SK-N-SH treated with all-trans-retinoic acid at 6 μM for 48 hours (cell line): ENCODE data around the gene RABGAP1L.

ENCODE experiments used
- ATAC-seq: fragments of 200-7000 bp; cut with Tn5 transposase; 3 replicates; pipeline ENCODE4 v1.9.1; 2020; ENCODE audit warnings: mild to moderate bottlenecking, moderate library complexity
- ARNTL ChIP-seq: fragments of 450-650 bp; formaldehyde crosslinking; IDR thresholded peaks from 2 replicates; pipeline ENCODE4 v1.5.0; 2020; ENCODE audit warnings: low read depth, mild to moderate bottlenecking, moderate library complexity, borderline replicate concordance
- BACH2 ChIP-seq: fragments of 250-450 bp; sonication (Bioruptor Pico); IDR thresholded peaks from 2 replicates; pipeline ENCODE4 v1.9.0; 2021; ENCODE audit warnings: mild to moderate bottlenecking, borderline replicate concordance
- CREB5 ChIP-seq: fragments of 250-450 bp; sonication (Bioruptor Pico); IDR thresholded peaks from 2 replicates; pipeline ENCODE4 v1.5.1; 2020; ENCODE audit warnings: low read depth, mild to moderate bottlenecking, moderate library complexity
- CSDC2 ChIP-seq: fragments of 250-450 bp; sonication (Bioruptor Pico); IDR thresholded peaks from 2 replicates; pipeline ENCODE4 v1.5.0; 2020; ENCODE audit warnings: mild to moderate bottlenecking, moderate library complexity
- CSRNP3 ChIP-seq: fragments of 250-450 bp; sonication (Bioruptor Pico); IDR thresholded peaks from 2 replicates; pipeline ENCODE4 v1.5.1; 2021; ENCODE audit warnings: mild to moderate bottlenecking, moderate library complexity
- ESRRG ChIP-seq: fragments of 250-450 bp; sonication (Bioruptor Pico); IDR thresholded peaks from 2 replicates; pipeline ENCODE4 v1.6.1; 2021; ENCODE audit warnings: mild to moderate bottlenecking
- GLIS3 ChIP-seq: fragments of 250-450 bp; sonication (Bioruptor Pico); IDR thresholded peaks from 2 replicates; pipeline ENCODE4 v1.5.0; 2020; ENCODE audit warnings: mild to moderate bottlenecking, moderate library complexity
- ISL1 ChIP-seq: fragments of 250-450 bp; sonication (Bioruptor Pico); IDR thresholded peaks from 2 replicates; pipeline ENCODE4 v2.1.2; 2022; ENCODE audit warnings: mild to moderate bottlenecking, moderate library complexity
- OSR1 ChIP-seq: fragments of 250-450 bp; sonication (Bioruptor Pico); IDR thresholded peaks from 2 replicates; pipeline ENCODE4 v1.8.0; 2022; ENCODE audit warnings: moderate library complexity, mild to moderate bottlenecking, inconsistent platforms
- PATZ1 ChIP-seq: fragments of 250-450 bp; sonication (Bioruptor Pico); IDR thresholded peaks from 2 replicates; pipeline ENCODE4 v1.8.0; 2020; ENCODE audit warnings: mild to moderate bottlenecking, moderate library complexity, borderline replicate concordance
- POU6F1 ChIP-seq: fragments of 250-450 bp; sonication (Bioruptor Pico); IDR thresholded peaks from 2 replicates; pipeline ENCODE4 v1.8.0; 2021; ENCODE audit warnings: low read depth, mild to moderate bottlenecking, moderate library complexity, borderline replicate concordance
- PPARA ChIP-seq: fragments of 250-450 bp; sonication (Bioruptor Pico); IDR thresholded peaks from 2 replicates; pipeline ENCODE4 v1.5.0; 2020; ENCODE audit warnings: mild to moderate bottlenecking, borderline replicate concordance
- RARB ChIP-seq: fragments of 250-450 bp; sonication (Bioruptor Pico); IDR thresholded peaks from 2 replicates; pipeline ENCODE4 v1.8.0; 2021; ENCODE audit warnings: mild to moderate bottlenecking, moderate library complexity
- SNAI2 ChIP-seq: fragments of 250-450 bp; sonication (Bioruptor Pico); IDR thresholded peaks from 2 replicates; pipeline ENCODE4 v1.5.0; 2020; ENCODE audit warnings: mild to moderate bottlenecking, moderate library complexity
- TCF4 ChIP-seq: fragments of 250-450 bp; sonication (Bioruptor Pico); IDR thresholded peaks from 2 replicates; pipeline ENCODE4 v1.8.0; 2021; ENCODE audit warnings: mild to moderate bottlenecking, moderate library complexity, borderline replicate concordance
- TOX ChIP-seq: fragments of 250-450 bp; sonication (Bioruptor Pico); IDR thresholded peaks from 2 replicates; pipeline ENCODE4 v1.8.0; 2021; ENCODE audit warnings: mild to moderate bottlenecking, moderate library complexity, borderline replicate concordance
- TSHZ2 ChIP-seq: fragments of 250-450 bp; sonication (Bioruptor Pico); IDR thresholded peaks from 2 replicates; pipeline ENCODE4 v1.5.0; 2020; ENCODE audit warnings: mild to moderate bottlenecking, moderate library complexity
- ZC3H10 ChIP-seq: fragments of 250-450 bp; sonication (Bioruptor Pico); IDR thresholded peaks from 2 replicates; pipeline ENCODE4 v1.5.1; 2021; ENCODE audit warnings: mild to moderate bottlenecking, moderate library complexity
- ZFP3 ChIP-seq: fragments of 250-450 bp; sonication (Bioruptor Pico); IDR thresholded peaks from 2 replicates; pipeline ENCODE4 v1.5.0; 2020; ENCODE audit warnings: mild to moderate bottlenecking, moderate library complexity
- ZFP30 ChIP-seq: fragments of 450-650 bp; formaldehyde crosslinking; IDR thresholded peaks from 2 replicates; pipeline ENCODE4 v1.5.0; 2022; ENCODE audit warnings: mild to moderate bottlenecking, moderate library complexity
- ZNF70 ChIP-seq: fragments of 450-650 bp; formaldehyde crosslinking; IDR thresholded peaks from 2 replicates; pipeline ENCODE4 v1.5.0; 2020; ENCODE audit warnings: mild to moderate bottlenecking, moderate library complexity
- ZNF8 ChIP-seq: fragments of 450-650 bp; formaldehyde crosslinking; IDR thresholded peaks from 2 replicates; pipeline ENCODE4 v1.5.0; 2020; ENCODE audit warnings: mild to moderate bottlenecking, moderate library complexity

Gene RABGAP1L

GRCh38 chr1:174829990-174830389 lies 670.7 kb downstream of the RABGAP1L start:
- no peak for ATAC-seq
- no peak for TF ChIP-seq POU6F1 (CRISPR knock-in tag)
- TF ChIP-seq CREB5: no peak
- TF ChIP-seq TCF4: no peak
- no peak for TF ChIP-seq ARNTL (CRISPR knock-in tag)
- TF ChIP-seq GLIS3: no peak
- no peak for TF ChIP-seq TSHZ2 (CRISPR knock-in tag)
- TF ChIP-seq ESRRG: no peak
- TF ChIP-seq SNAI2: no peak
- TF ChIP-seq OSR1: no peak
- TF ChIP-seq ZFP30 (CRISPR knock-in tag): no peak

GRCh38 chr1:174836543-174836942 lies 677.2 kb downstream of the RABGAP1L start:
- no peak for ATAC-seq
- TF ChIP-seq TOX (CRISPR knock-in tag) (no peak), ZFP3 (CRISPR knock-in tag) (no peak), SNAI2 (no peak), POU6F1 (CRISPR knock-in tag) (no peak)

- no peak for TF ChIP-seq CSDC2 (CRISPR knock-in tag)
- TF ChIP-seq CSRNP3 (CRISPR knock-in tag): no peak
- TF ChIP-seq TOX (CRISPR knock-in tag): no peak
- no peak for TF ChIP-seq PPARA (CRISPR knock-in tag)
- no peak for TF ChIP-seq ZC3H10 (CRISPR knock-in tag)
- TF ChIP-seq ZNF8 (CRISPR knock-in tag): no peak
- TF ChIP-seq ISL1 (CRISPR knock-in tag): no peak
- TF ChIP-seq CREB5: no peak
- no peak for TF ChIP-seq SNAI2
- no peak for TF ChIP-seq ZNF70 (CRISPR knock-in tag)
- TF ChIP-seq POU6F1 (CRISPR knock-in tag): no peak
- no peak for TF ChIP-seq ESRRG
- no peak for TF ChIP-seq RARB
- no peak for TF ChIP-seq BACH2 (CRISPR knock-in tag)
- no peak for TF ChIP-seq PATZ1
- no peak for TF ChIP-seq ZFP3 (CRISPR knock-in tag)
- no peak for TF ChIP-seq TCF4
- TF ChIP-seq ZFP30 (CRISPR knock-in tag): no peak
- no peak for TF ChIP-seq GLIS3
- no peak for ATAC-seq
Observed at GRCh38 chr1:174837386-174837785, 678.1 kb downstream of the RABGAP1L start.
